Measurements from ENCODE around the gene NUMA1.

DNA sequence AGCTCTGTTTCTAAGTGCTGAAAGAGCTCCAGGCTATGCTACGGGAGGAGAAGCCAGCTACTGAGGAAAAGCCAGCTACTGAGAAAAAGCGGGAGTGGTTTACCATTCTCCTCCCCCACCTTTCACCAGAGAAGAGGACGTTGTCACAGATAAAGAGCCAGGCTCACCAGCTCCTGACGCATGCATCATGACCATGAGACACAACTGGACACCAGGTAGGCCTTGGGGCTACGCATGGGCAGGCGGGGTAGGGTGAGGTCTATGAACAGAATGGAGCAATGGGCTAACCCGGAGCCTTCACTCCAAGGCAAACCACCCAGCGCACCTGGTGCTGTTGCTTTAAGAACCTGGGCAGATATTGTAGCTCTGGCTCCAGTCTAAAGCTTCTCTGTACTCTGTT is 80.5 kb downstream of the NUMA1 start:
- TF ChIP-seq, protein P1, sequence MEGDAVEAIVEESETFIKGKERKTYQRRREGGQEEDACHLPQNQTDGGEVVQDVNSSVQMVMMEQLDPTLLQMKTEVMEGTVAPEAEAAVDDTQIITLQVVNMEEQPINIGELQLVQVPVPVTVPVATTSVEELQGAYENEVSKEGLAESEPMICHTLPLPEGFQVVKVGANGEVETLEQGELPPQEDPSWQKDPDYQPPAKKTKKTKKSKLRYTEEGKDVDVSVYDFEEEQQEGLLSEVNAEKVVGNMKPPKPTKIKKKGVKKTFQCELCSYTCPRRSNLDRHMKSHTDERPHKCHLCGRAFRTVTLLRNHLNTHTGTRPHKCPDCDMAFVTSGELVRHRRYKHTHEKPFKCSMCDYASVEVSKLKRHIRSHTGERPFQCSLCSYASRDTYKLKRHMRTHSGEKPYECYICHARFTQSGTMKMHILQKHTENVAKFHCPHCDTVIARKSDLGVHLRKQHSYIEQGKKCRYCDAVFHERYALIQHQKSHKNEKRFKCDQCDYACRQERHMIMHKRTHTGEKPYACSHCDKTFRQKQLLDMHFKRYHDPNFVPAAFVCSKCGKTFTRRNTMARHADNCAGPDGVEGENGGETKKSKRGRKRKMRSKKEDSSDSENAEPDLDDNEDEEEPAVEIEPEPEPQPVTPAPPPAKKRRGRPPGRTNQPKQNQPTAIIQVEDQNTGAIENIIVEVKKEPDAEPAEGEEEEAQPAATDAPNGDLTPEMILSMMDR (IDR thresholded peaks at IDR 0.05) = no peak
- no peak for TF ChIP-seq POLR2A (IDR thresholded peaks at IDR 0.05)
